Measurements from ENCODE around the gene BLTP2.

DNA sequence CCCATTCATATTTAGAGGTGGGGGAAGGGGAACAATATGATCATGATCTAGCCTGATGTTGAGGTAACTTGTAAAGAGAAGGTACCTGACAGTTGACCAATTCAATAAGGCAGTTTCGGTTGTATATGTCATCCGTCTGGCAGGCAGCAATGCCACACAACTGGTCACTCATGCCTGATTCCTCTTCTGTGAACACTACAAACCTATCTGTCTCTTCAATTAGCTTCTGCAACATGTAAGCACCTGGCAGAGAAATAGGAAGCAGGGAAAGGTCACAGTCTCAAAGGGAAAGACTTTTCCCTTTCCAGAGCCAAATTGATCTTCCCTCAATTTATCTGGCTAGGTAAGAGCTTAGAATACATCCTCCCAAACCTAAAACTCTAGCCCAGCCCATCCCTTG, 20.8 kb downstream of the BLTP2 start:
- TF ChIP-seq, protein P1, sequence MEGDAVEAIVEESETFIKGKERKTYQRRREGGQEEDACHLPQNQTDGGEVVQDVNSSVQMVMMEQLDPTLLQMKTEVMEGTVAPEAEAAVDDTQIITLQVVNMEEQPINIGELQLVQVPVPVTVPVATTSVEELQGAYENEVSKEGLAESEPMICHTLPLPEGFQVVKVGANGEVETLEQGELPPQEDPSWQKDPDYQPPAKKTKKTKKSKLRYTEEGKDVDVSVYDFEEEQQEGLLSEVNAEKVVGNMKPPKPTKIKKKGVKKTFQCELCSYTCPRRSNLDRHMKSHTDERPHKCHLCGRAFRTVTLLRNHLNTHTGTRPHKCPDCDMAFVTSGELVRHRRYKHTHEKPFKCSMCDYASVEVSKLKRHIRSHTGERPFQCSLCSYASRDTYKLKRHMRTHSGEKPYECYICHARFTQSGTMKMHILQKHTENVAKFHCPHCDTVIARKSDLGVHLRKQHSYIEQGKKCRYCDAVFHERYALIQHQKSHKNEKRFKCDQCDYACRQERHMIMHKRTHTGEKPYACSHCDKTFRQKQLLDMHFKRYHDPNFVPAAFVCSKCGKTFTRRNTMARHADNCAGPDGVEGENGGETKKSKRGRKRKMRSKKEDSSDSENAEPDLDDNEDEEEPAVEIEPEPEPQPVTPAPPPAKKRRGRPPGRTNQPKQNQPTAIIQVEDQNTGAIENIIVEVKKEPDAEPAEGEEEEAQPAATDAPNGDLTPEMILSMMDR (IDR thresholded peaks at IDR 0.05) = no peak
- TF ChIP-seq ZFX (IDR thresholded peaks at IDR 0.05; ENCODE audit: borderline replicate concordance) = no peak

All from 22Rv1 (cell line).